Erythroblast (primary cell): ENCODE results near the gene DEPDC5.

Experiments
- DNase-seq, 2 experiments: peaks; one replicate each; lab custom pipeline; 2025; lab: John Stamatoyannopoulos, UW
- GATA1 ChIP-seq: IDR thresholded peaks from 2 replicates; pipeline ENCODE4 v1.6.1; 2011; ENCODE audit warnings: low read depth, mild to moderate bottlenecking, control low read depth, low read length, moderate library complexity
- POLR2A ChIP-seq: IDR thresholded peaks from 2 replicates; pipeline ENCODE4 v1.6.1; 2011; ENCODE audit warnings: mild to moderate bottlenecking, low read length

Gene DEPDC5

GRCh38 chr22:31867386-31868153 is 113.8 kb downstream of the DEPDC5 start:
- no peak for TF ChIP-seq GATA1
- no peak for TF ChIP-seq POLR2A
- DNase-seq, result peak; percentile 48 to 83

- DNase-seq, result no peak
- TF ChIP-seq GATA1, result no peak
- no peak for TF ChIP-seq POLR2A
Measured at GRCh38 chr22:31869739-31870138, 115.9 kb downstream of the DEPDC5 start.

- DNase-seq, result no peak
- TF ChIP-seq POLR2A, result no peak
- no peak for TF ChIP-seq GATA1
Measured at GRCh38 chr22:31870890-31871289, 117.1 kb downstream of the DEPDC5 start.

- DNase-seq, result no peak
- no peak for TF ChIP-seq POLR2A
- TF ChIP-seq GATA1, result no peak
Measured at GRCh38 chr22:31871480-31871879, 117.7 kb downstream of the DEPDC5 start.

GRCh38 chr22:31872209-31872608 is 118.4 kb downstream of the DEPDC5 start:
- TF ChIP-seq GATA1 (no peak), POLR2A (no peak)
- peak; percentile 71 to 79 for DNase-seq

- no peak for DNase-seq
- TF ChIP-seq GATA1, result no peak
- TF ChIP-seq POLR2A, result no peak
Measured at GRCh38 chr22:31874821-31875220, 121.0 kb downstream of the DEPDC5 start.

GRCh38 chr22:31876156-31876920 is 122.5 kb downstream of the DEPDC5 start:
- TF ChIP-seq POLR2A (no peak), GATA1 (no peak)
- no peak for DNase-seq

GRCh38 chr22:31879585-31879984 is 125.8 kb downstream of the DEPDC5 start:
- no peak for TF ChIP-seq POLR2A
- no peak for TF ChIP-seq GATA1
- DNase-seq, result no peak

- TF ChIP-seq POLR2A (no peak), GATA1 (no peak)
Measured at GRCh38 chr22:31881200-31881599, 127.4 kb downstream of the DEPDC5 start.

GRCh38 chr22:31881865-31882264 is 128.0 kb downstream of the DEPDC5 start:
- TF ChIP-seq POLR2A, result no peak

More at GRCh38 chr22:31881200-31881599, 127.4 kb downstream of the DEPDC5 start:
- DNase-seq, result peak in 1 of 2 experiments; percentile 39

GRCh38 chr22:31882971-31883370 is 129.2 kb downstream of the DEPDC5 start:
- DNase-seq, result no peak
- TF ChIP-seq GATA1 (no peak), POLR2A (no peak)

More at GRCh38 chr22:31881865-31882264, 128.0 kb downstream of the DEPDC5 start:
- DNase-seq, result no peak

GRCh38 chr22:31883989-31884388 is 130.2 kb downstream of the DEPDC5 start:
- TF ChIP-seq GATA1, result no peak
- no peak for TF ChIP-seq POLR2A
- no peak for DNase-seq

- peak; percentile 80 to 90 for DNase-seq
- TF ChIP-seq GATA1, result no peak
- TF ChIP-seq POLR2A, result no peak
Measured at GRCh38 chr22:31891366-31892079, 137.7 kb downstream of the DEPDC5 start.

- TF ChIP-seq GATA1 (no peak), POLR2A (no peak)
- DNase-seq, result no peak
Measured at GRCh38 chr22:31892080-31892433, 138.2 kb downstream of the DEPDC5 start.
